H1 (cell line): Measurements from ENCODE around the gene ZNG1A. TPM values are rescaled to one million over a fixed set of nuclear protein-coding genes. Genes with fewer than 3 reads are reported as not detected.
"Not testable (repeated sequence)": the region's sequence is repeated elsewhere in the genome, so short reads cannot be mapped to it uniquely, and the experiment has no call there.

ENCODE experiments used
- CTCF ChIA-PET: fragments of 300-600 bp; sonication (Branson Sonifier 250); formaldehyde crosslinking; loops from one replicate; lab custom pipeline; 2021; ENCODE audit not compliant: partially characterized antibody; lab: Charles Lee
- POLR2A ChIA-PET: fragments of 300-600 bp; sonication (Branson Sonifier 250); formaldehyde crosslinking; loops from one replicate; lab custom pipeline; 2021; ENCODE audit warnings: inconsistent platforms; ENCODE audit not compliant: partially characterized antibody; lab: Charles Lee
- DNase-seq, 2 experiments: peaks; one replicate each; pipeline versions ENCODE4 v3.0.0 to v3.0.0-alpha.2; 2010 to 2022; ENCODE audit warnings: low spot score in 2 of 2, low read depth in 1 of 2, mixed read lengths in 1 of 2
- FAIRE-seq: peaks from 2 replicates; lab custom pipeline; 2011; peaks lifted over from hg19 to GRCh38; lab: Jason Lieb, UNC
- H2AFZ ChIP-seq: 2 replicates; pipeline ENCODE4 v1.8.1; 2012; ENCODE audit warnings: low read length, inconsistent platforms
- H2AK5ac ChIP-seq: 2 replicates; pipeline ENCODE4 v1.6.1; 2013; ENCODE audit warnings: low read depth, low read length
- H2BK120ac ChIP-seq: replicated peaks from 2 replicates; pipeline ENCODE3; 2013; ENCODE audit warnings: low read depth, low read length, inconsistent platforms
- H2BK12ac ChIP-seq: 2 replicates; pipeline ENCODE4 v1.6.1; 2013; ENCODE audit warnings: low read depth, low read length
- H2BK15ac ChIP-seq: 2 replicates; pipeline ENCODE4 v1.6.1; 2013; ENCODE audit warnings: low read length
- H2BK20ac ChIP-seq: 2 replicates; pipeline ENCODE4 v1.6.1; 2013; ENCODE audit warnings: low read length
- H2BK5ac ChIP-seq: 2 replicates; pipeline ENCODE4 v1.6.1; 2013; ENCODE audit warnings: low read depth, low read length
- H3K14ac ChIP-seq: 2 replicates; pipeline ENCODE4 v1.6.1; 2013; ENCODE audit warnings: inconsistent platforms; ENCODE audit not compliant: insufficient read length
- H3K18ac ChIP-seq: 2 replicates; pipeline ENCODE4 v1.6.1; 2013; ENCODE audit warnings: low read length; ENCODE audit errors: extremely low read depth
- H3K23ac ChIP-seq: 2 replicates; pipeline ENCODE4 v1.6.1; 2013; ENCODE audit warnings: inconsistent platforms; ENCODE audit not compliant: insufficient read length
- H3K23me2 ChIP-seq: 2 replicates; pipeline ENCODE4 v1.6.1; 2013; ENCODE audit warnings: low read depth, low read length
- H3K27ac ChIP-seq: 2 replicates; pipeline ENCODE4 v1.6.1; 2011; ENCODE audit warnings: low read depth, low read length, inconsistent platforms
- H3K27me3 ChIP-seq, 4 experiments: replicated peaks in 1 of 4; 1 replicate in 1 of 4; 2 replicates in 3 of 4; pipeline versions ENCODE4 v1.6.1 to v1.8.1; 2011 to 2013; ENCODE audit warnings: low read length in 3 of 4, mild to moderate bottlenecking in 3 of 4, inconsistent platforms in 2 of 4, mixed read lengths in 2 of 4, moderate library complexity in 1 of 4; ENCODE audit not compliant: control insufficient read depth in 3 of 4, insufficient read depth in 3 of 4; ENCODE audit errors: extremely low read depth in 1 of 4
- H3K36me3 ChIP-seq, 4 experiments: 2 replicates each; pipeline versions ENCODE4 v1.6.1 to v1.8.1; 2011 to 2013; ENCODE audit warnings: mild to moderate bottlenecking in 4 of 4, low read length in 3 of 4, moderate library complexity in 2 of 4, control low read depth in 1 of 4, inconsistent platforms in 1 of 4; ENCODE audit not compliant: insufficient read depth in 4 of 4, control insufficient read depth in 2 of 4
- H3K4ac ChIP-seq: replicated peaks from 2 replicates; pipeline ENCODE3; 2013; ENCODE audit warnings: low read length, low read depth, mixed read lengths, inconsistent platforms; ENCODE audit not compliant: insufficient read length
- H3K4me1 ChIP-seq, 4 experiments: replicated peaks in 1 of 4; 1 replicate in 1 of 4; 2 replicates in 3 of 4; pipeline versions ENCODE4 v1.6.1 to v1.8.1; 2011 to 2013; ENCODE audit warnings: low read length in 3 of 4, inconsistent platforms in 2 of 4, mixed read lengths in 1 of 4; ENCODE audit not compliant: insufficient read depth in 4 of 4, control insufficient read depth in 3 of 4
- H3K4me2 ChIP-seq, 2 experiments: 2 replicates each; pipeline versions ENCODE4 v1.6.1 to v1.8.1; 2011 to 2013; ENCODE audit warnings: low read depth in 2 of 2, low read length in 2 of 2, control low read depth in 1 of 2, inconsistent platforms in 1 of 2, mild to moderate bottlenecking in 1 of 2; ENCODE audit not compliant: insufficient read depth in 1 of 2
- H3K4me3 ChIP-seq, 4 experiments: fragments of 200-600, 300-600 bp in 1 of 4; sonication (generic), shearing (Covaris generic), sonication (Bioruptor Twin) in 1 of 4; 2 replicates each; pipeline versions ENCODE4 v1.5.1 to v1.8.1; 2011 to 2016; ENCODE audit warnings: low read length in 4 of 4, low read depth in 3 of 4, control low read depth in 2 of 4, inconsistent platforms in 2 of 4, mild to moderate bottlenecking in 2 of 4, mixed read lengths in 1 of 4, moderate library complexity in 1 of 4; ENCODE audit not compliant: insufficient read depth in 2 of 4; ENCODE audit errors: extremely low read depth in 1 of 4
- H3K56ac ChIP-seq: replicated peaks from 2 replicates; pipeline ENCODE3; 2013; ENCODE audit warnings: low read depth, mild to moderate bottlenecking, mixed read lengths, low read length, inconsistent platforms; ENCODE audit not compliant: insufficient read length
- H3K79me1 ChIP-seq: 2 replicates; pipeline ENCODE4 v1.6.1; 2013; ENCODE audit warnings: low read depth, low read length, control low read depth
- H3K79me2 ChIP-seq, 2 experiments: 2 replicates each; pipeline versions ENCODE4 v1.6.1 to v1.8.1; 2012 to 2013; ENCODE audit warnings: low read length in 2 of 2, mild to moderate bottlenecking in 2 of 2, inconsistent platforms in 1 of 2; ENCODE audit not compliant: insufficient read depth in 2 of 2, control insufficient read depth in 1 of 2
- H3K9ac ChIP-seq, 4 experiments: replicated peaks in 1 of 4; 1 replicate in 1 of 4; 2 replicates in 3 of 4; pipeline versions ENCODE4 v1.6.1 to v1.8.1; 2011 to 2013; ENCODE audit warnings: low read depth in 3 of 4, low read length in 3 of 4, control low read depth in 2 of 4, mild to moderate bottlenecking in 2 of 4, moderate library complexity in 2 of 4, inconsistent platforms in 1 of 4; ENCODE audit errors: extremely low read depth in 1 of 4
- H3K9me3 ChIP-seq, 2 experiments: 2 replicates each; pipeline versions ENCODE4 v1.6.1 to v1.8.1; 2012 to 2013; ENCODE audit warnings: mild to moderate bottlenecking in 2 of 2, moderate library complexity in 2 of 2, control low read depth in 1 of 2, inconsistent platforms in 1 of 2, low read depth in 1 of 2, low read length in 1 of 2, mixed read lengths in 1 of 2; ENCODE audit not compliant: insufficient read depth in 2 of 2
- H4K20me1 ChIP-seq, 2 experiments: replicated peaks in 1 of 2; 2 replicates each; pipeline versions ENCODE3 to v1.8.1; 2011 to 2013; ENCODE audit warnings: inconsistent platforms in 2 of 2, low read length in 2 of 2, mild to moderate bottlenecking in 1 of 2; ENCODE audit not compliant: insufficient read depth in 2 of 2, control insufficient read depth in 1 of 2
- H4K5ac ChIP-seq: 2 replicates; pipeline ENCODE4 v1.6.1; 2013; ENCODE audit warnings: low read length, low read depth, mixed read lengths, inconsistent platforms; ENCODE audit not compliant: insufficient read length
- H4K8ac ChIP-seq: 2 replicates; pipeline ENCODE4 v1.8.0; 2013; ENCODE audit warnings: mild to moderate bottlenecking, moderate library complexity, low read length, inconsistent platforms; ENCODE audit not compliant: insufficient read depth; ENCODE audit errors: extremely low read depth
- H4K91ac ChIP-seq: replicated peaks from 2 replicates; pipeline ENCODE3; 2013; ENCODE audit warnings: low read length, mixed read lengths, inconsistent platforms; ENCODE audit not compliant: insufficient read length
- EZH2 ChIP-seq: fragments of 200-600 bp; sonication (generic); IDR thresholded peaks from 2 replicates; pipeline ENCODE4 v1.7.1; 2012; ENCODE audit warnings: low read depth, mild to moderate bottlenecking, moderate library complexity, low read length, inconsistent platforms; ENCODE audit not compliant: severe bottlenecking
- KDM4A ChIP-seq: IDR thresholded peaks from one replicate; pipeline ENCODE4 v1.7.1; 2012; ENCODE audit warnings: low read depth, mild to moderate bottlenecking, moderate library complexity, low read length, inconsistent platforms; ENCODE audit not compliant: severe bottlenecking
- SUZ12 ChIP-seq: fragments of 200-600 bp; sonication (generic); IDR thresholded peaks from 2 replicates; pipeline ENCODE4 v1.6.1; 2012; ENCODE audit warnings: mild to moderate bottlenecking, inconsistent platforms, low read length, moderate library complexity, mixed read lengths
- WGBS, 2 experiments: shearing (Covaris generic) in 1 of 2; methylation state at CpG; one replicate each; pipeline versions ENCODE4 v1.1.6 to v1.1.7; 2013 to 2015; ENCODE audit warnings: low lambda C conversion rate in 2 of 2, mixed read lengths in 2 of 2, inconsistent platforms in 1 of 2, low coverage in 1 of 2, missing lambda C conversion rate in 1 of 2; ENCODE audit not compliant: insufficient replicate concordance in 2 of 2, insufficient coverage in 1 of 2, insufficient read length in 1 of 2; ENCODE audit errors: extremely low coverage in 1 of 2, missing lambda C conversion rate in 1 of 2; 5-methylcytosine and 5-hydroxymethylcytosine counted together
- polyA plus RNA-seq, 7 experiments: library from polyadenylated mRNA; depleted of rRNA in 3 of 7; stranded (reverse) in 5 of 7; unstranded in 2 of 7; fragments of >200 nt in 5 of 7; fragments of 200-250 nt in 2 of 7; gene quantifications; 1 replicate in 5 of 7; 2 replicates in 1 of 7; 4 replicates in 1 of 7; pipeline versions ENCODE4 v1.2.1 to v1.2.3, GENCODE V29; 2011 to 2013; ENCODE audit warnings: missing spikeins in 2 of 7, mixed read lengths in 2 of 7
- total RNA-seq: library from RNA; stranded (reverse); fragmentation: NEBNext Ultra II Directional; extraction: Animal tissue kit (Norgen Biotek cat#: 25700); gene quantifications from 2 replicates; pipeline ENCODE4 v1.2.1, GENCODE V29; 2021

ZNG1A gene
- total and polyA plus RNA-seq, 2 of the 8 experiments (the other 6 are each of a cell fraction or from before 2014, with no cell fraction given): 18.2 to 46.5 TPM

- H4K20me1 ChIP-seq, POLR2A ChIA-PET, H3K79me1 ChIP-seq, H3K4ac ChIP-seq, H3K23me2 ChIP-seq, H4K91ac ChIP-seq, H2BK5ac ChIP-seq, H2BK20ac ChIP-seq, H2AK5ac ChIP-seq, H3K14ac ChIP-seq, CTCF ChIA-PET, H3K9ac ChIP-seq, H3K79me2 ChIP-seq, H3K36me3 ChIP-seq, H2BK120ac ChIP-seq, H2AFZ ChIP-seq, H3K4me1 ChIP-seq, H3K9me3 ChIP-seq, H2BK12ac ChIP-seq, H3K27ac ChIP-seq, H4K5ac ChIP-seq, H3K23ac ChIP-seq, H2BK15ac ChIP-seq, H3K18ac ChIP-seq, FAIRE-seq, H4K8ac ChIP-seq, H3K56ac ChIP-seq: not testable (repeated sequence)
- TF ChIP-seq SUZ12: peak; percentile 6; the same call in 1 of the 2 replicates
- TF ChIP-seq KDM4A: peak; percentile 48
- TF ChIP-seq EZH2: peak; percentile 57
- DNase-seq: peak in 1 of 2 experiments; percentile 71
- peak overlapping the region; percentile 54 to 76 for H3K4me2 ChIP-seq
- peak overlapping the region; percentile 29 to 62 (median 38) for H3K4me3 ChIP-seq
- H3K27me3 ChIP-seq: peaks cover 8 to 28% (median 19%) of the 10 kb centered on the region in 4 experiments; a peak in 6 of 7 replicates
- WGBS, 2 experiments: 2% methylated on average over 17 of the region's 109 CpGs; no CpG with 5 or more reads in 1 of the 2 experiments
These were observed 105.6 kb downstream of the ZNG1A start for GRCh38 chr9:73076-73899.
